ENCODE measurements around the gene FABP1.

FABP1 gene

GRCh38 chr2:88110830-88111229 is 17.0 kb downstream of the FABP1 start:
- no peak overlapping the region for H3K4me3 ChIP-seq (ENCODE audit: low read depth, low read length)
- TF ChIP-seq CTCF (IDR thresholded peaks at IDR 0.05; ENCODE audit: low read depth, low read length) = no peak
- no peak for DNase-seq (ENCODE audit: low read depth, low spot score)
- in situ Hi-C loops (cut with HindIII; ENCODE audit: low sequenced_read_pairs) = no loop called here

- in situ Hi-C loops (cut with HindIII; ENCODE audit: low sequenced_read_pairs) = no loop called here
- no peak for TF ChIP-seq CTCF (IDR thresholded peaks at IDR 0.05; ENCODE audit: low read depth, low read length)
- DNase-seq (ENCODE audit: low read depth, low spot score) = no peak
- H3K4me3 ChIP-seq (ENCODE audit: low read depth, low read length) = no peak overlapping the region
These were observed 19.1 kb downstream of the FABP1 start for GRCh38 chr2:88108796-88109195.

GRCh38 chr2:88100489-88100858 is 27.4 kb downstream of the FABP1 start:
- H3K4me3 ChIP-seq (ENCODE audit: low read depth, low read length) = no peak overlapping the region
- in situ Hi-C loops (cut with HindIII; ENCODE audit: low sequenced_read_pairs) = no loop called here
- TF ChIP-seq CTCF (IDR thresholded peaks at IDR 0.05; ENCODE audit: low read depth, low read length) = no peak
- no peak for DNase-seq (ENCODE audit: low read depth, low spot score)

GRCh38 chr2:88099798-88100488 is 27.9 kb downstream of the FABP1 start:
- DNase-seq (ENCODE audit: low read depth, low spot score) = no peak
- in situ Hi-C loops (cut with HindIII; ENCODE audit: low sequenced_read_pairs) = no loop called here
- no peak overlapping the region for H3K4me3 ChIP-seq (ENCODE audit: low read depth, low read length)
- no peak for TF ChIP-seq CTCF (IDR thresholded peaks at IDR 0.05; ENCODE audit: low read depth, low read length)

GRCh38 chr2:88098558-88098900 is 29.3 kb downstream of the FABP1 start:
- TF ChIP-seq CTCF (IDR thresholded peaks at IDR 0.05; ENCODE audit: low read depth, low read length) = no peak
- no peak overlapping the region for H3K4me3 ChIP-seq (ENCODE audit: low read depth, low read length)
- no peak for DNase-seq (ENCODE audit: low read depth, low spot score)
- in situ Hi-C loops (cut with HindIII; ENCODE audit: low sequenced_read_pairs) = no loop called here

- DNase-seq (ENCODE audit: low read depth, low spot score) = no peak
- in situ Hi-C loops (cut with HindIII; ENCODE audit: low sequenced_read_pairs) = no loop called here
- TF ChIP-seq CTCF (IDR thresholded peaks at IDR 0.05; ENCODE audit: low read depth, low read length) = no peak
- no peak overlapping the region for H3K4me3 ChIP-seq (ENCODE audit: low read depth, low read length)
These were observed 29.8 kb downstream of the FABP1 start for GRCh38 chr2:88097891-88098557.

All from astrocyte of the spinal cord (primary cell).